HepG2 (cell line): ENCODE data around the gene MOBP. TPM values are rescaled to one million over a fixed set of nuclear protein-coding genes. Genes with fewer than 3 reads are reported as not detected.

Experiments used
- DBP ChIP-seq: sonication (generic); formaldehyde crosslinking; IDR thresholded peaks from 2 replicates; pipeline ENCODE4 v1.4.0; 2020; ENCODE audit warnings: missing genetic modification reagents; ENCODE audit errors: not compliant biosample characterization
- ELF3 ChIP-seq: IDR thresholded peaks from 2 replicates; pipeline ENCODE4 v1.6.1; 2016; ENCODE audit warnings: missing genetic modification reagents, missing compliant biosample characterization
- HNF1B ChIP-seq: sonication (generic); formaldehyde crosslinking; IDR thresholded peaks from 2 replicates; pipeline ENCODE4 v1.5.1; 2020; ENCODE audit warnings: mild to moderate bottlenecking, moderate library complexity, missing genetic modification reagents
- KIAA2018 ChIP-seq: sonication (generic); formaldehyde crosslinking; IDR thresholded peaks from 2 replicates; pipeline ENCODE4 v1.5.0; 2020; ENCODE audit warnings: mild to moderate bottlenecking, missing genetic modification reagents, borderline replicate concordance
- MED13 ChIP-seq: sonication (generic); formaldehyde crosslinking; IDR thresholded peaks from 2 replicates; pipeline ENCODE4 v1.5.0; 2020; ENCODE audit warnings: missing genetic modification reagents
- NFKBIZ ChIP-seq: IDR thresholded peaks from 2 replicates; pipeline ENCODE4 v1.6.1; 2018; ENCODE audit warnings: missing genetic modification reagents, missing compliant biosample characterization
- SALL1 ChIP-seq: sonication (generic); formaldehyde crosslinking; IDR thresholded peaks from 2 replicates; pipeline ENCODE4 v1.8.0; 2022; ENCODE audit warnings: mild to moderate bottlenecking, missing genetic modification reagents
- SMAD1 ChIP-seq: sonication (generic); formaldehyde crosslinking; IDR thresholded peaks from 2 replicates; pipeline ENCODE4 v1.4.0; 2020; ENCODE audit warnings: missing genetic modification reagents, low read depth, mild to moderate bottlenecking, borderline replicate concordance
- SMARCC2 ChIP-seq: fragments of 450-650 bp; IDR thresholded peaks from 2 replicates; pipeline ENCODE4 v1.6.1; 2017; ENCODE audit warnings: antibody characterized with exemption, mild to moderate bottlenecking
- YEATS4 ChIP-seq: sonication (generic); formaldehyde crosslinking; IDR thresholded peaks from 2 replicates; pipeline ENCODE4 v1.4.0; 2020; ENCODE audit warnings: missing genetic modification reagents, borderline replicate concordance
- ZBTB42 ChIP-seq: sonication (generic); formaldehyde crosslinking; IDR thresholded peaks from 2 replicates; pipeline ENCODE4 v1.5.0; 2020; ENCODE audit warnings: mild to moderate bottlenecking, missing genetic modification reagents
- polyA plus RNA-seq, 8 experiments: library from polyadenylated mRNA; depleted of rRNA in 3 of 8; stranded (reverse) in 7 of 8; unstranded in 1 of 8; fragments of >200 nt; fragmentation: Illumina TruSeq in 4 of 8; extraction: Trizol in 4 of 8; gene quantifications; 2 replicates each; pipeline versions ENCODE4 v1.2.1 to v1.2.3, GENCODE V29; 2011 to 2016; ENCODE audit warnings: low read depth in 4 of 8, missing spikeins in 1 of 8, mixed read lengths in 1 of 8; ENCODE audit not compliant: insufficient read depth in 1 of 8
- total RNA-seq, 5 experiments: library from RNA; depleted of rRNA; stranded (reverse); fragments of >200 nt; fragmentation: Illumina TruSeq; extraction: Trizol; gene quantifications; 2 replicates each; pipeline ENCODE4 v1.2.3, GENCODE V29; 2016; ENCODE audit warnings: low read depth in 1 of 5
- TF ChIP-seq, protein P1 (sequence below): sonication (generic); formaldehyde crosslinking; IDR thresholded peaks from 2 replicates; pipeline ENCODE4 v1.4.0; 2020; ENCODE audit warnings: missing genetic modification reagents

MOBP gene
- total and polyA plus RNA-seq, 2 of the 13 experiments (the other 11 are each of a cell fraction or from before 2014, with no cell fraction given), result not detected

DNA sequence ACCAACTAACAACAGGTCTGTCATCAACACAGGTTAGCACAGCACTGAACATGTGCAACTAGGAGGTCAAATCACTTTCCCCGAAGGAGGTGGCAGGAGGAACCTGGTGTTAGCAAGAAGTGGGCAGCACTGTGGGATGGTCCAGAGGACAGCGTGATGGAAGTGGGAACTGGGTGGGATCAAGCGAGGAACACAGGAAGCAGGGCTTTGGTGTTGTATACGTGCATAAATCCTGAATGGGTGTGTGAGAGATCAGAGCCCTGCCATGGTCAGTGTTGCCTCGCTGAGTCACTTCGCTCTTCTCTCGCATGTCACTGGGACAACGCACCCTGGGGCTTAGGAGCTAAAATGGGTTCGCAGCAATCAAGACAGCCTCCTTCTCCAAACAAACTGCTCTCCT is 62.1 kb downstream of the MOBP start (continued):
- TF ChIP-seq KIAA2018 (CRISPR knock-in tag), result no peak
- TF ChIP-seq ZBTB42, result no peak
- TF ChIP-seq HNF1B (CRISPR knock-in tag), result no peak
- no peak for TF ChIP-seq NFKBIZ (CRISPR knock-in tag)
- TF ChIP-seq SMARCC2, result no peak
- no peak for TF ChIP-seq DBP (CRISPR knock-in tag)
- TF ChIP-seq ELF3 (CRISPR knock-in tag), result no peak
- TF ChIP-seq YEATS4 (CRISPR knock-in tag), result no peak
- TF ChIP-seq, protein P1, sequence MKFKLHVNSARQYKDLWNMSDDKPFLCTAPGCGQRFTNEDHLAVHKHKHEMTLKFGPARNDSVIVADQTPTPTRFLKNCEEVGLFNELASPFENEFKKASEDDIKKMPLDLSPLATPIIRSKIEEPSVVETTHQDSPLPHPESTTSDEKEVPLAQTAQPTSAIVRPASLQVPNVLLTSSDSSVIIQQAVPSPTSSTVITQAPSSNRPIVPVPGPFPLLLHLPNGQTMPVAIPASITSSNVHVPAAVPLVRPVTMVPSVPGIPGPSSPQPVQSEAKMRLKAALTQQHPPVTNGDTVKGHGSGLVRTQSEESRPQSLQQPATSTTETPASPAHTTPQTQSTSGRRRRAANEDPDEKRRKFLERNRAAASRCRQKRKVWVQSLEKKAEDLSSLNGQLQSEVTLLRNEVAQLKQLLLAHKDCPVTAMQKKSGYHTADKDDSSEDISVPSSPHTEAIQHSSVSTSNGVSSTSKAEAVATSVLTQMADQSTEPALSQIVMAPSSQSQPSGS, result no peak
- TF ChIP-seq MED13 (CRISPR knock-in tag), result no peak
- TF ChIP-seq SMAD1 (CRISPR knock-in tag), result no peak
- no peak for TF ChIP-seq SALL1 (CRISPR knock-in tag)
